ENCODE measurements around the gene OSTM1.

OSTM1 gene, protein sequence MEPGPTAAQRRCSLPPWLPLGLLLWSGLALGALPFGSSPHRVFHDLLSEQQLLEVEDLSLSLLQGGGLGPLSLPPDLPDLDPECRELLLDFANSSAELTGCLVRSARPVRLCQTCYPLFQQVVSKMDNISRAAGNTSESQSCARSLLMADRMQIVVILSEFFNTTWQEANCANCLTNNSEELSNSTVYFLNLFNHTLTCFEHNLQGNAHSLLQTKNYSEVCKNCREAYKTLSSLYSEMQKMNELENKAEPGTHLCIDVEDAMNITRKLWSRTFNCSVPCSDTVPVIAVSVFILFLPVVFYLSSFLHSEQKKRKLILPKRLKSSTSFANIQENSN

DNA sequence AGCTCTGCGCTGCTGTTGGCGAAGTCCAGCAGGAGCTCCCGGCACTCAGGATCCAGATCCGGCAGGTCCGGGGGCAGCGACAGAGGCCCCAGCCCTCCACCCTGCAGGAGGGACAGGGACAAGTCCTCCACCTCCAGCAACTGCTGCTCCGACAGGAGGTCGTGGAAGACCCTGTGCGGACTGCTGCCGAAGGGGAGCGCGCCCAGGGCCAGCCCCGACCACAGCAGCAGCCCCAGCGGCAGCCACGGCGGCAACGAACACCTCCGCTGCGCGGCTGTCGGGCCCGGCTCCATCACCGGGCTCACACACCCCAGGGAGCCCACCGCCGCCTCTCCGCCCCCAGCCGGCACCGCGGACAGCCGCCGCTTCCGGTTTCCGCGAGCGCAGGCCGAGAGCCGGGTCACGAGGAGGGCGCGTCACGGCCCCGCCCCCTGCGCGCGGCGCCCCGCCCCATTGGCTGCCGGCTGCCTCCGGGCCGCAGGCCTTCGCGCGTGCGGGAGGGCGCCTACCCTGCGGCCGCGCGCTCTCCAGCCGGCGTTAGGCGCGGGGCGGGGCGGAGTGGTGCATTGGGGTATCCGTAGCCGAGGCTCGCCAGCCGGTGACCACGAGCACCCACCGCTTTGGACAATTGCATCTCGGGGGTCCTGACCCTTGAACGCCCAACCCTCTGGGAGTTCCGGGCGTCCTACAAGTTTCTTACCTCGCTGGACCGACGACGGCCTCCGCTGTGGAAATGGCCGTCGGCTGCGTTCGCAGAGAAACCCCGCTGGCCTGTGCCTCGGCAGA is at the start of gene OSTM1:
Gene OSTM1, minus strand, starts transcription at position 383 of the 786 bp plus-strand sequence. Its CDS starts 90 bp downstream, at position 293.
- DNase-seq = no peak

DNA sequence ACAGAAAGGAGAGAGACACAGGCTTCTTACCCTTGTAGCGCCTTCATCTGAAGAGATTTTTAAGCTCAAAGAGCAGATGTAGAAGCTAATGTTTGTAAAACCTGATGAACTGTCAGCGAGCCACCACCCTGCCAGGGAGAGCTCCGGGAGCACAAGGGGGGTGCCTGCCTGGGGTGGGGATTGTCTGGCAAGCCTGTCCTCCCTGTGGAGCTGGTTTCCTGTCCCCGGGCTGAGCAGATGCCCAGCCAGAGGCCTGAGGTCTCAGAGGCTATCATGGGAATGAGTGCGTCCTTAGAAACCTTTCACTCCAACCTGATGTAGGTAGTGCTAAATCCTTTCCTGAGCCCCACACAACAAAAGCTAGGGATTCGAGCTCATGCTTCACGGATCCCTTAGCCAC is 49.4 kb upstream of the OSTM1 start:
- DNase-seq = no peak

DNA sequence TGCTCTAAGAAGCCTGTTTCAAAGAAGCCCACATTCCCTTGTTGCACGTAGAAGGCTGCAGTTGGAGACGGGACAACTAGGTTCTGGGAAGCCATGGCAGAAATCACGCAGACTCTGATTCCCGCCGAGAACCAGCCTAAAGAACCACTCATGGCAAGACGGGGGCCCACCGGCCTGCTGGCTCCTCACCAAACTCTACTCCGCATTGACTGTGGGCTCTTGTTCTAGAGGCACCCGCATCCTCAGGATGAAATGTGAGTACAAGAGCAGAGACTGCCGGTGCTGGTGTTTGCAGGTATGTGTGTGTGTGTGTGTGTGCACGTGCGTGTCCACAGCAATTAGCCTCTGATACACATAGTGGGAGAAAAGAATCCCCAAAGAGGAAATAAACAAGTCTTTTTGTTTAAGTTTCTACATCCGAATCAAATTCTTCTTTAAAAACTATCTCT is 49.0 kb upstream of the OSTM1 start:
- no peak for DNase-seq

DNA sequence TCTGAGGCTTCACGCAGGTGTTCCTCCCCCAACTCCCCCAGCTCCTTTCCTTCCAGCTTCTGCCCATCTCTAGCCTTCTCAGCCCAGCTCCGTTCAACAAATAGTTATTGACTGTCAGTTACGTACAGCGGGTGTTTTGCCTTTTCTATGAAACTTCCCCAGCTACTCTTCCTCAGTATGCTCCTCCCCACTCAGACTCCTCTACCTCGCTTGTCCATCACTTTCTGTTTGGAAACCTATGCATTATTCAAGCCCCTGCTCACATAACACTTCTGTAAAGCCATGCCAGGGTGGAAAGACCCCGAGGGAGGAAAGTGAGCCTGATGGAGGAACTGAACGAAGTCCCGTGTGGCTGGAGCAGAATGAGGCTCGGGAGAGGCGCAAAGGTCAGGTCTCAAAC is 47.1 kb upstream of the OSTM1 start:
- no peak for DNase-seq

DNA sequence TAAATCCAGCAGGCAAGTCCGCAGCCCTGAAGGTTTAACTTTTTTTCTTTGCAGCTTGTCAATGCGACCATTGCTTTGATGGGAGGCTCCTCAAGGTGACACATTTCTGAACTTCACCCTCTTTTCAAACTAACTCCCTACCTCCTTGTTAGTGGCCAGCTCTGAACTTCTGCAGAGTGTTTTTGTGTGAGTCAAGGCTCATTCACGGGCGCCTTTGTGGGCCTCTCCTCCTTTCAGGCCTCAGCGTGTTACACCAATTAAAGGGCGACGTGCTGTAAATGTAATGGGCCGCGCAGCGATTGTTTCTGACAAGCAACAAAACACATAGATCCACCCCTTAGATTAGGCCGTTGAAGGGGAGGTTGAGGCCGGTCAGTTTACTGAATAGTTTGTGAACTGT is 45.8 kb upstream of the OSTM1 start:
- DNase-seq = no peak

DNA sequence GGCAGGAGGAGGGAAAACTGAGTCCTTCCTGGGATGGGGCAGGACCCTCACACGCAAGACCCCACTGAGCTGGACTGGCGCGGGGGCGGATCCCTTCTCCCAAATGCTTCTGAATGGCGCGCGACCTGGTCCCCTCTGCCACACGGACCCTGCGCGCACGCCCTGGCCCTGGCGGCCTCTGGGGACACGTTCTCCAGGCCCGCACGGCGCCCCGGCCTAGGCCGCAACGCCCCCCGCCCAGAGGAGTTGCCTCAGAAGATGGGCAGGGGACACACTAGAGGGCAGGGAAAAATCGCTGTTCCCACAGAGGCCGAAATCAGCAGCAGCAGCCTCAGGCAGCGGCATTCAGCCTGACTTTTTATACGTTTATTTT is 45.2 kb upstream of the OSTM1 start:
- no peak for DNase-seq

DNA sequence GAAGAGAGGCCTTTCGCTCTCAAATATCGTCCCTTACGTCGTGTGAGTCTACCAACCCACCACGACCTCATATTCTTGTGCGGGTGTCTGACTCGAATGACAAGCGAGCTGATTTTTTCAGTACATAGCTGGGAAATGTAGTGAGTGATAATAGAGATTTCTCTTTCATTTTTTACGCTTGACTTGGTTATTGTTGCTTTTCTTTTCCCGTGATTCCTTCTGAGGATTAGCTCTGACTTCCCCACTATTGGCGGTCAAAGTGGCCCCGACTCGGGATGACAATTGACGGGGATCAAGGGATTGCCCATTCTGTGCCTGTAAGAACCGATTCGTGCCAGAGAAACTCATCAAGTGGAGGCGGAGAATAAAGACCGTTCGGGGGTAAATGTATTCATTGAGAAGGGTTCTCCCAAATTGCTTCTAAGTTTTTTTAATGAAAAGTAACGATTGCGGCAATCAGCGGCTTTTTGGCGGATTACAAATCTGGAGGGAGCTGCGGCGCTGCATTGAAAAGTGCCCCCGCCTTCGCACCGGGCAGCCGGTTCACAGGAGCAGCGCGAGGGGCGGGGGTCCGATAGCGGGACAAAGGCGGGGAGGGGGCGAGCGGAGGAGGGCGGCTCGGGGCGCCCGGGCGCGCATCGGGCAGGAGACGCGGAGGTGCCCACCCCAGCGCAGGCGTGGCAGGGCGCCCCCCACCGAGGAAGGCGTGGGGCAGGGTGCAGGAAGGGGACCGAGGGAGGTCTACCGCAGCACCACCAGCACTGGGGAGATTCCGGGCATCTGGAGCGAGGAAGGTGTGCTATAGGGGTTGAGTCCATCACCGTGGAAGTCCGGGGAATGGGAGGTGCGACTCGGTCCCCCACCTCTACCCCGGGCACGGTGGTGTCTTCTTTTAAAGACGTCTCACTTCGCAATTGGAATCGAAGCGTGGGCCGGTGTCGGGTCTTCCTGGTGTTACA is 44.5 kb upstream of the OSTM1 start:
- DNase-seq = no peak

DNA sequence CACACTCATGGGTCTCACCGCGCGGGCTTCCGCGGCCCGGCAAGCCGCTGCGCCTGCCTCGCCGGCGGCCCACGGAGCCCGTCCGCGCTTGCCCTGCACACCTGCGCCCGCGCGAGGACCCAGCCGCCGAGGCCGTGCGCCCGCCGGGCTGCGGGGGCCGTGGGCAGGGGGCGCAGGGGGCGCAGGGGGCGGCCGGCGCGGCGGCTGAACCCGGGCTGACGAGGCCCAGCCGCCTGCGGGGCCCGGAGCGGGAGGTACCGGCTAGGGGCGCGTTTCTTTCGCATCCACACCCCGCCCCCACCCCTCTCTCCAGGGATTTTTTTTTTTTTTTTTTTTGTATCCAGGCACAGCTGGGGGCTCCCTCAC is 43.8 kb upstream of the OSTM1 start:
- DNase-seq = no peak

DNA sequence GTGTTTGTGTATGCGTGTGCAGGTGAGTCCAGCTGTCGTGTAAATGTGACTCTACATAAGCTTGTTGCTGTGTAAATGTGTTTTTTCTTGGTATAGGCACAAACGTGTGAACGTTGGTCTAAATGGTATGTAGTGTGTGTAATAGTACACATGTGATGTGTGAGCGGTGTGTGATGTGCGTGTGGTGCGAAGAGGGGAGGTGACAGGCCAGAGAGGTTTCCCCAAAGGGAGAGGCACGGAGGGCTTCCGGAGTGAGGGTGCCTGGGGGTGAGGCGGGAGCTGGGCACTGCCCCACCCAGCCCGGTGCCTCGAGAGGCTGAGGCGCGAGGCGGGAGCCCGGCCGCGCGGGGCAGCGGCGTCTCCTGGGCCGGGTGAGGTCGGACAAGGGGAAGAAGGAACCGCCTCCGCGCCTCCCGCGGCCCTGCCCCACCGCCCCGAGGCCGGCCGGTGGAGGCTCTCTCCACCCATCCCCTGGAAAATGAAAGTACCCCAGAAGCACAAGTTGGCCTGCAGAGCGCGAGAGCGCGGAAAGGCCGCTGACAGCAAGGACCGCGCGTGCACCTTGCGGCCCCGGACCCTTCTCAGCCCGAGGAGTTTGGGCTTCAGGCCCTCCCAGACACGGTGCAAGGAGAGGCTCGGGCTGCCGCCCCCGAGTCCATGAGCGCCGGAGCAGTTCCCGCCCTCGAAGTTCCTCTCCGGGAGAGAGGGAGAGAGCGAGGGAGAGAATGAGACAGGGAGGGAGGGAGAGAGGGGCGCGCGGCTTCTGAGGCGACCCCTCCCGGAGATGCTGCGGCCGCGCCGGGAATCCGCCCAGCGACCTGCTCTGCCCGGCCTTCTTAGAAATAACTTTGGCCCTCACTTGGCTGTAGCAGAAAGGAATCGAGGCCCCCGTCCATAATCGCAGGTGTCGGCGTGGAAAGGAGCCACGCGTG is 43.2 kb upstream of the OSTM1 start:
- DNase-seq = no peak

DNA sequence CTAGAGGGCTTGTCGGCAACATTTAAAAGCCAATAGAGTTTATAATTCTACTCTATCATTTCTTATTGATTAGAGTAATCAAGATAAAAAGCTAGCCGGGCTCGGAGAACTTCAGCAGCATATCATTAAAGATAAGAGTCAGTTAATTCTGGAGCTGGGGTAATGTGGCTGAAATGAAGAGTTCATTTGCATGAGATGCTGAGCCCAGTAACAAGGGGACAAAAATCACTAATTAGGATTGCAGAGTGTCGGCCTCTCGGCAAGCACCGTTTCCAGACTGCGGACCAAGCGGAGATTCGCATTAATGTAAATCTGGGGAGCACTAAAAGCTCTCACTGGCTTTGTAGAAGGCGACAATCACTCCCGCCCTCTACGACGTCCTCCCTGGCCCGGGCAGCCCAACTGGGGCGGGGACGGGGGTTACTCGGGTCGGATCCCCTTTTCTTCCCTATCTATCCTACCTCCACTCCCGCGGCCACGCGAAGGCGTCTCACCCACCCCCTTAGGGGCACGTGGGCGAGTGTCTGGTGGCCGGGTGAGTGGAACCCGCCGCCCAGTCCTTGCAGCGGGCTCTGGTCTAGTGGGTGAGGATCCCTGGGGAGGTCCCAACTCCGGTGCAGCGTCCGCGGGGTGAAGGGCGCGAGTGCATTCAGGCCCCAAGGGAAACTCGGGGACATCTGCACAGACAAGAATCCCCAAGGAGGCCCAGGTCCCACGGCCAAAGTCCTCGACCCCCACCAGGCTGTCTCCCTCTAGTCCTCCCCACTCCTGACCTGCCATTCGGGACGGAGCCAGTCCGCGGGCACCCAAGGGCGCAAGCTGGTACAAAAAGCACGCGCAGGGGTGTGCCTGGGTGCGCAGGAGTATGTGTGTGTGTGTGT is 42.2 kb upstream of the OSTM1 start:
- no peak for DNase-seq

DNA sequence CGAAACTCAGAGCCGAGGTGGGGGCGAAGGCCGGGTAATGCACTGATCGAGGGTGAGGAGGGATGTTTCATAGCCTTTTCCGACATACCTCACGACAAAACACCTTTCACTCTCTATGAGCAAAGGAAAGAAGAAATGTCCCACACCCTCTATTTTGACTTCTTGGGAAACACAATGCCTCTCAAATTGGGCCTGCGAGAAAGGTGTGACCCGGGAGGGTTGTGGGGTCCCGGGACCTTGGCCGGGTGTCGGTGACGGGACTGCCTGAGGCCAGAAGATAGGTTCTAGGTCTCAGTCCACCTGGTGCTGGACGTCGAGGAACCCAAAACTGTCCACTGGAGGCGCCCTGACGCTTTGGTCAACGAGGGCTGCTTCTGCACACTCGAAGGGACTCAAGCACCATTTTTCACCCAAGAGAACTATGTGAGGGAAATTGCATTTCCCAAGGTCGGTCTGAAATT is 41.1 kb upstream of the OSTM1 start:
- DNase-seq = no peak

DNA sequence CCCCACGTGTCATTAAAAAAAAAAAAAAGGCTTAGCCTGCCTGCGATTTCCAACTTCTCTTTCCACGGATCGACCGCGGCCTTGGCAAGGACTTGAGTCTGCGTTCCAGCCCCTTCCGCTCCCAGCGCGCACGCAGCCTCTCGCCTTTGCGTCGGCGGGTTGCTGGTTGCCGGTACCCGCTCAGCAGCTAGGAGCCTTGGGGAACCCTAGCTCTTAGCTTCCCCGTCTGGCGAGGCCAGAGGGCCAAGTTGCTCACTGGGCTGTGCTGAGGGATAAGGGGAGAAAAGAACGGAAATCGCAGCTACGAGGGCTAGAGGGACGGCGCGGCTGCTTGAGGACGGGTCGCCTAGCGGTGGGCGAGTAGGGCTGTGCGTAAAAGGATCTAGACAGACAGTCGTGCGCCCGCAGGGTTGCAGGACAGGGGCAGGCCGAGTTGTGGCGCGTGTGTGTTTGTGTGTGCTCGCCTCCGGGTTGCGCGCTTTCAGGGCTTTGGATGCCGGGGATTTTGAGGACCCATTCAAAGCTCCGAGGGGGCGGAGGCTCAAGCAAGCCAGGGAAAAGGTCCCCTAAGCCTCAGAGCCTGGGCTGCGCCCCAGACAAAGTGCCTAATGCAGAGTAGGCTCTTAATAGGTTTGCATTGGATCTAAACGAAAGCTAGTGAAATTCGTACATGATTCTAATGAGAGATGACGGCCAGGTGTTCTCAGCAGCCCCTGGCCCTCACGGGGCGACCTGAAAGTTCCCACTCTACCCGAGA is 40.5 kb upstream of the OSTM1 start:
- no peak for DNase-seq

DNA sequence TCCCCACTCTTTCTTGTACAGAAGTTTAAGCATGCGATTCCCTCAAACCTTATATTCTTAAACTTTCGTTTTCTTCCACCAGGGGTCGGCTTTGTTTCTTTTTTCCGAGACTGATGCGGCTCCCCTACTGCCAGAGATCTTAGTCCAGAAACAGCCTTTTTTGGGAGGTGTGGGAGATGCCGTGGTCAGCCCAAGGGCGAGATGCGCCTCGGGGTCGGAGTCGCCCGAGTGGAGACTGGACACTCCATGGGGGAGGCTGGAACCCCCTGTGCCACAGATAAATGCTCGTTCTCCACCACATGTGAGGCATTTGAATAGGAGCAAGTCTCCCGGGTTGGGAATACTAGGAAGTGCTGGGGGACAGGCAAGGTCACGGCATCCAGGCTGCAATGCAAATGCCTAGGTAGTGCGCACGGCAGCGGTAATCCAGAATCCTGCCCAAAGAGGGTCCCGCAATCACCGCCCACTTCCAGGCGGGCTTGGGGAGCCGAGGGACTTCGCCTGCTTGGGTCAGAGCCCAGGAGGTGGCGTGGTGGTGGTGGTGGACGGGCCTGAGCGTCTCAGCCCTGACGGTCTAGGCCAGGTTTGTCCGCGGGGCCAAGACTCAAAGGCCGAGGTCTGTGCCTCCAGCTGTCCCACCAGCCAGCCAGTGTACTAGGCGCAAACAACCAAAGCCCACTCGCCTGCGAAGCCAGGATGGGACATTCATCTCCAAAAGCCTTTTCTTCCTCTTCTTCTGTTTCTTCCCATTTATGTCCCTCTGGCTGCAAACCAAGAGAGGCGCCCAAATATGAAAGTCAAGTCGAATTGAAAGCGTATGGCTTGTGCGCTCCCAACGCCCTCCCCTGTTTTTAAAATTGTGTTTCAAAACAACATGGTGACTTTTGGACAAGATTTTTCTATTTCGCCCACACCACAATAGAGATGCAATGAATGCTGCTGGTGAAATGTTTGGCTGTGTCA is 39.3 kb upstream of the OSTM1 start:
- no peak for DNase-seq

DNA sequence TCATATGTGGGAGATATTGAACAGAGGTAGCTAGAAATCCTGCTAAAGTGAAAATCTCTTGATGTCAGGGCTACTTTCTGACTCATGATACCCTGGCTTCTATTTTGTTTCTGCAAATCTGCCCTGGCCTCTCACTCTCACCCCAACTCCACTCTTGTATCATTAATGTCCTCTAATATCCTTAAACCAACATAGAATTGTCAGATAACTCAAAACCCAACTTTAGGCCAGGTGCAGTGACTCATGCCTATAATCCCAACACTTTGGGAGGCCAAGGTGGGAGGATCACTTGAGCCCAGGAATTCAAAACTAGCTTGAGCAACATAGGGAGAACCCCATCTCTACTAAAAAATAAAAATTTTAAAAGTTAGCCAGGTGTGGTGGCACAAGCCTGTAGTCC is 33.8 kb upstream of the OSTM1 start:
- DNase-seq = no peak

DNA sequence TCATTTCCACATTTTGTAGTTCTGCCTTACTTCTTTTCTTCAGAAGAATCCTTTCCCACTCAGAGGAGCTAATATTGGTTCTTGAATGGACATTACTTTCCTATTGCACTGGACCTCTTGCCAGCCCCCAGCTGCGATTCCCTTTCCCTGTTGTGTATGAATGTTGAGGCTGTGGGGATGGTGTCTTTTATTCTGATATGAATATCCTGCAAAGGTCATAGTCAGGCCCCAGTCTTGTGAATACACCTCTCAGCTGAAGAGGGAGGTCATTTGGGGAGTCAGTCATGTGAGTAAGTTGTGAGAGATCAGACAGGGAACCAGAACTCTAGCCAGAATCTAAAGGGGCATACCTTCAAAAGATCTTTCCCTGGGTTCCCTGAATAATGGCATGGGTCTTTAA is 32.6 kb upstream of the OSTM1 start:
- no peak for DNase-seq

DNA sequence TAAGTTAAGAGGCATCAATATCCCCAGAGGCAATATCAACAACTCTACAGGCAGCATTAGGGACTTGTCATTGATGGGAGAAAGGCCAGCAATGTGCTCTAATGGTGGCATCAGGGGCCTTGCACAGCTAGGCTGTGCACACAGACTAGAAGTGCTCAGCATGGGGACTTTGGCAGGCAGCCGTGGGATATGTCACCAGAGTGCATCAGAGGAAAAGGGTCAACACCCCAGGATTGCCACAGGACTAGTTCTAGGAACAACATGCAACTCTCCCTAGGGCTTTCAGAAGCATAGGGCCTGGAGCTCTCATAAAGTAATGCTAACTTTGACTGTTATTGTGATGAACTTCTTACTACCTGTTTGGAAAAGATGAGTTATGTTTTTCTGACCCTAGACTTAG is 32.2 kb upstream of the OSTM1 start:
- no peak for DNase-seq

DNA sequence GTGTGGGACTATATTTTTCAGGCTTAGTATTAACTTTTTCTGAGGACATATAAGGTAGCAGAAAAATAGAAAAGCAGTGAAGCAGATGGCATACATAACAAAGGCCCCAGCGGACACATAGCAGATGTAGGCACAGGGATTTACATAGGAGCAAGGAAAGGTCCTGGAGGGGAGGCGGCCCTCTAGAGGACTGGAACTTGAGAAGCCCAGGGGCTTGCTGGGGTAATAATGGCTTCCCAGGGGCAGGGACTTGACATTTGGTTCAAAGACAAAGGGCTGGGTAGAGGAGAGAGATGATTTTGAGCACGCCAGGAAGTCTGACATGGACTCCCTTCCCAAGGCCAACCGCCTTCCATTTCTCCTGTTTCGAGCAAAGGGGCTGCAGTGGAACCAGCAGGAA is 31.7 kb upstream of the OSTM1 start:
- no peak for DNase-seq

DNA sequence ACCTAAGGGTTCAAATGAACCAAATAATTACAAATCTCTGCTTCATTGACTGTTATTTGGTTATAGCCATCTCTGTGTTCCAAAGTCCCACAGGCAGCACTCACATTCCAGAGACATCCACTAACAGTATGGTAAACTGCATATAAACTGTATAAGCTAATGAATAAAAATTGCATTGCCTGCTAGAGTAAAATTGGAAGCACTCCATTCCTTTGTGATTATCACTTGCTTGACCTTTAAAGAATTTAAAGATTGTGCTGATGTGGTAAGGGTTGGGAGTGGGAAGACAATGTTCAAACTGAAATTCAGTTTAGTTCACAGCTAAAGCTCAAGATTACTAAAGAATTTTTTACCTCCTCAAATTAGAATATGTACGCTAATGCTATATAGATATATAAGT is 31.0 kb upstream of the OSTM1 start:
- no peak for DNase-seq

DNA sequence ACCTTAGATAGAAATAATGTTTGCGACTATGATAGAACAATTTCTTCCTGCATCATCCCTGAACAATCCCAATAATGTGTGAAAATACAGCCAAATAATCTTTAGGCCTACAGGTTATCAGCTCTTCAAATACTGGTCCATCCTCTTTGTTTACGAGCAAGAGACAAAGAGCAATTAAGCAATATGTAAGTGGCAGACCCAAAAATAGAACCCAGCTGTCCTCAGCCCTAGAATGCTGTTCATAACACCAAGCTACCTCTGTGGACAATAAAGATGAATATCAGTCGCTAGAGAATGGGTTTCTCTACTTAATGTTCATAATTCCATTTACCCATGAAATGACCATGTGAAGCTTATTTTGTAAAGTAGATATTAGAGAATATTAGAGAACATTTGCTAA is 28.4 kb upstream of the OSTM1 start:
- DNase-seq = no peak
